Glutamatergic neuron (in vitro differentiated cells): ENCODE measurements around the gene THSD4. TPM values are rescaled to one million over a fixed set of nuclear protein-coding genes. Genes with fewer than 3 reads are reported as not detected.

Experiments used
- DNase-seq: peaks from one replicate; pipeline ENCODE4 v3.0.0; 2022
- H3K27ac Mint-ChIP-seq: one replicate; pipeline ENCODE4 v1.8.0; 2020; ENCODE audit warnings: mild to moderate bottlenecking, mixed read lengths, inconsistent platforms; ENCODE audit not compliant: unreplicated experiment
- H3K27me3 Mint-ChIP-seq: one replicate; pipeline ENCODE4 v1.8.0; 2020; ENCODE audit warnings: mild to moderate bottlenecking, moderate library complexity, mixed read lengths, inconsistent platforms; ENCODE audit not compliant: unreplicated experiment
- H3K36me3 Mint-ChIP-seq: one replicate; pipeline ENCODE4 v1.8.0; 2020; ENCODE audit warnings: mild to moderate bottlenecking, mixed read lengths, inconsistent platforms; ENCODE audit not compliant: unreplicated experiment
- H3K4me1 Mint-ChIP-seq: one replicate; pipeline ENCODE4 v1.8.0; 2020; ENCODE audit warnings: mild to moderate bottlenecking, low read depth, mixed read lengths, inconsistent platforms; ENCODE audit not compliant: unreplicated experiment
- H3K4me3 Mint-ChIP-seq: one replicate; pipeline ENCODE4 v1.8.0; 2020; ENCODE audit warnings: mild to moderate bottlenecking, mixed read lengths, inconsistent platforms; ENCODE audit not compliant: unreplicated experiment
- H3K9me3 Mint-ChIP-seq: one replicate; pipeline ENCODE4 v1.8.0; 2020; ENCODE audit warnings: mild to moderate bottlenecking, moderate library complexity, mixed read lengths, inconsistent platforms; ENCODE audit not compliant: unreplicated experiment
- CTCF ChIP-seq: fragments of 200-600 bp; sonication (generic); IDR thresholded peaks from one replicate; pipeline ENCODE4 v1.5.0; 2021; ENCODE audit not compliant: partially characterized antibody, unreplicated experiment
- total RNA-seq: library from RNA; stranded (reverse); fragmentation: NEBNext Ultra II Directional; extraction: Animal tissue kit (Norgen Biotek cat#: 25700); gene quantifications from one replicate; pipeline ENCODE4 v1.2.1, GENCODE V29; 2021; ENCODE audit not compliant: unreplicated experiment

Gene THSD4
- total RNA-seq, 1 donor from 2014 or later = 12.3 TPM

GRCh38 chr15:71597637-71598036 is 482.4 kb downstream of the THSD4 start:
- Mint-ChIP-seq H3K27ac (no peak overlapping the region), H3K36me3 (no peaks in the 10 kb centered on the region), H3K4me3 (no peak overlapping the region), H3K4me1 (peaks cover 10% of the 10 kb centered on the region), H3K27me3 (no peaks in the 10 kb centered on the region), H3K9me3 (no peaks in the 10 kb centered on the region)
- DNase-seq = no peak
- TF ChIP-seq CTCF = no peak

DNA sequence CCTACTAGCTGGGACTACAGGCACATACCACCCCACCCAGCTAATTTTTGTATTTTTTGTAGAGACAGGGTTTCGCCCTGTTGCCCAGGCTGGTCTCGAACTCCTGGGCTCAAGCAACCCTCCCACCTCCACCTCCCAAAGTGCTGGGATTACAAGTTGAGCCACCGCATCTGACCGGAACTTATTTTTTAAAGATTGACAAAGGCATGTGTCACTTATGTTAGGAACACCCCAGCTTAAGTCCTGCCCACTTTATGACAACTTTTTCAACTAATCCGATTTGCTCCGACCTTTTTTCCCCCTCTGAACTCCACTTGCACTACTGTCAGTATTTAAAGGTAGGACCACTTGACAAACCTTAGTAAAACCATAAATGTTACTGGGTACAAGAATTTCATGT is 483.5 kb downstream of the THSD4 start:
- Mint-ChIP-seq H3K4me3 (no peak overlapping the region), H3K27me3 (no peaks in the 10 kb centered on the region)
- no peak for TF ChIP-seq CTCF

DNA sequence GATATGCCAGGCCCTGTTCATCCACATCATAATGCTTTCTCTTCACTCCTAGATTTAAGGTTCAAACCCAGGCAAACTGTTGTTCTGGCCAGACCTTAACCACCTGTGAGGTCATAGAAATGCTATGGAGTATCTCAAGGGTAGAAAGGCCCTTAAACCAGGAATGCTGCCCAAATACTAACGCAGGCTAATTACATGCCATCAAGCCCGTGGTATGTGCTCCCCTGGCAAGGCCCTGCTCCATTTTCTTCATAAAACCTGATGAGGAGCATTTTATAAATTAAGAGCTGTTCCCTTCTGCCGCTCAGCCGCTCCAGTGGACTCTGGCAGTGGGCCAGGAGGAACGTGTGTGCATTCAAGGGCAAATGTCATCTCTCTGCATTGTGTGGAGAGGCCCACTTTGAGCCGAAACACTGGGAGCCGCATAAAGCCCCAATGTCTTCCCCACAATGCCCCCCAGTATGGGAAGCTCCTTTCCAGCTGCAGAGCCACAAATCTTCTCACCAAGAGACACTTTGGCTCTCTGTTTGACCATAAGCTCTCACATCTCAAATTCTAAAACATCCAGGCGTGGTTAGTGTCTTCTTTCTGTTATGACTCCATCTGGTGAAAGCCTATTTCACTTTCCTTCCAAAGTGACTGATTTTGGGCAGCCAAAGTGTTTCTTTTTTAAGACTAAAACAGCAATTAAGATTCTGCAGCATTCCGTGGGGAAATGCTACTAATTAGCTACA is 484.3 kb downstream of the THSD4 start:
- Mint-ChIP-seq H3K4me1 (peaks cover 10% of the 10 kb centered on the region), H3K4me3 (no peak overlapping the region), H3K9me3 (no peaks in the 10 kb centered on the region), H3K27ac (no peak overlapping the region), H3K27me3 (no peaks in the 10 kb centered on the region), H3K36me3 (no peaks in the 10 kb centered on the region)
- DNase-seq = peak; percentile 27
- no peak for TF ChIP-seq CTCF

More for the DNA sequence above, 483.5 kb downstream of the THSD4 start:
- no peaks in the 10 kb centered on the region for H3K36me3 Mint-ChIP-seq
- H3K27ac Mint-ChIP-seq = no peak overlapping the region
- H3K9me3 Mint-ChIP-seq = no peaks in the 10 kb centered on the region
- no peak for DNase-seq
- H3K4me1 Mint-ChIP-seq = peaks cover 10% of the 10 kb centered on the region

- H3K4me3 Mint-ChIP-seq = no peak overlapping the region
- no peak overlapping the region for H3K27ac Mint-ChIP-seq
- no peak for TF ChIP-seq CTCF
- DNase-seq = no peak
- H3K9me3 Mint-ChIP-seq = no peaks in the 10 kb centered on the region
- H3K27me3 Mint-ChIP-seq = no peaks in the 10 kb centered on the region
- H3K36me3 Mint-ChIP-seq = no peaks in the 10 kb centered on the region
- peaks cover 10% of the 10 kb centered on the region for H3K4me1 Mint-ChIP-seq
Observed at GRCh38 chr15:71600237-71600636, 485.0 kb downstream of the THSD4 start.

DNA sequence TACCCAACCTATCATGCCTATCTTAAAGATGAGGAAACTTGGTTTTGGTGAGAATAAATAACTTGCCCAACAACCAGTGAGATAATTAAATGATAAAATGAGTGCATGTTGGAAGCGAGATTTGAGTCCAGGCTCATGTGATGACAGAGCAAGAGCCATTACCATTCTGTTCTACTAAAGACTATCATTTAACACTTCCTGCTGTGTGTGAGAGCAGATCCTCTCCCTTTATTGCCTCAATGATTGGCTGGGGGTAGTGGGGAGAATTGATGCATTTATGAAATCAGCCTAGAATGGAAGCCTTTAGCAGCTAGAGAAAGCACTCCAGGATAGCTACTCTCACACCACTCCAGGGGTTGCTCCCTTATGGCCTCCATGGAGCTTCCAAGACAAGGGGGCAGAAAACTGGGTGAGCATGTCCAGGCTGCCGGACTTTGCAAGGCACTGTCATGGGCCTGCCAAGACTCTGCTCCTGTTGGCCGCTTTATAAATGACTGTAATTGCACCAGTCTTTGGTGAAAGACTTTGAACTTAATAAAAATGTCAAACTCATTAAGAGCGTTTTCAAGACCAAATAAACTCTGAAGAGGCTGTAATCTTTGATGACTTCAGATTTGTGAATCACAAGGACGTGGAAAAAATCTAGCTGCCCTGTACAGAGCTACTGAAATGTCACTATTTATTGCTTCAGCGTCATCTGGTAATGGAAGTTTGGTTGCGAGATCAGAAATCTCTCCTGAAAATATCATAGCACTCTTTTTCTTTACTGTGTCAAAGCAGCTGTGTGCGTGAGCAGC is 486.0 kb downstream of the THSD4 start:
- no peaks in the 10 kb centered on the region for H3K27me3 Mint-ChIP-seq
- DNase-seq = no peak
- peaks cover 8% of the 10 kb centered on the region for H3K36me3 Mint-ChIP-seq

More for the DNA sequence above, 486.0 kb downstream of the THSD4 start:
- no peak overlapping the region for H3K27ac Mint-ChIP-seq
- H3K4me3 Mint-ChIP-seq = no peak overlapping the region
- no peak for TF ChIP-seq CTCF
- peaks cover 10% of the 10 kb centered on the region for H3K4me1 Mint-ChIP-seq
- peaks cover 3% of the 10 kb centered on the region for H3K9me3 Mint-ChIP-seq
